GM12891 (cell line): ENCODE measurements around the gene SIRT6.
A peak's percentile ranks its signal among the peaks of the same experiment; 100 is the strongest.

Experiments
- DNase-seq: peaks from one replicate; pipeline ENCODE4 v3.0.0; 2011; ENCODE audit warnings: low spot score; ENCODE audit not compliant: insufficient read length
- FAIRE-seq: peaks from 2 replicates; lab custom pipeline; 2011; peaks lifted over from hg19 to GRCh38; lab: Jason Lieb, UNC
- PAX5 ChIP-seq: IDR thresholded peaks from 2 replicates; pipeline ENCODE4 v1.6.1; 2011; ENCODE audit warnings: low read length, moderate library complexity, mild to moderate bottlenecking; ENCODE audit not compliant: insufficient read depth, severe bottlenecking
- POLR2A ChIP-seq: IDR thresholded peaks from 2 replicates; pipeline ENCODE4 v1.6.1; 2011; ENCODE audit warnings: low read depth, low read length, control low read depth
- POLR2AphosphoS5 ChIP-seq: IDR thresholded peaks from 2 replicates; pipeline ENCODE4 v1.6.1; 2011; ENCODE audit warnings: low read depth, low read length, control low read depth
- POU2F2 ChIP-seq: IDR thresholded peaks from 2 replicates; pipeline ENCODE4 v1.6.1; 2011; ENCODE audit warnings: low read depth, mild to moderate bottlenecking, control low read depth, low read length, moderate library complexity
- SPI1 ChIP-seq: IDR thresholded peaks from 2 replicates; pipeline ENCODE4 v1.6.1; 2011; ENCODE audit warnings: low read depth, low read length, control low read depth
- TAF1 ChIP-seq: IDR thresholded peaks from 2 replicates; pipeline ENCODE4 v1.6.1; 2011; ENCODE audit warnings: low read depth, low read length, control low read depth

SIRT6 gene

GRCh38 chr19:4186087-4186993 is 4.0 kb upstream of the SIRT6 start:
- peak; percentile 82 for DNase-seq
- TF ChIP-seq SPI1: no peak
- TF ChIP-seq POLR2AphosphoS5: no peak
- TF ChIP-seq POU2F2: 0 out of 2 replicates have a peak, but pooled peaks have one; percentile 22
- FAIRE-seq: peak; percentile 88

- peak; percentile 20 for TF ChIP-seq PAX5
- no peak for TF ChIP-seq SPI1
- DNase-seq (no peak), FAIRE-seq (peak; percentile 61)
Measured at GRCh38 chr19:4185413-4186086, 3.2 kb upstream of the SIRT6 start.

GRCh38 chr19:4184718-4185352 is 2.5 kb upstream of the SIRT6 start:
- FAIRE-seq: no peak
- DNase-seq: no peak
- TF ChIP-seq POU2F2: no peak

- FAIRE-seq (no peak), DNase-seq (no peak)
- TF ChIP-seq POLR2AphosphoS5 (no peak), PAX5 (no peak), POLR2A (no peak), POU2F2 (no peak), TAF1 (no peak), SPI1 (no peak)
Measured at GRCh38 chr19:4183967-4184717, 1.8 kb upstream of the SIRT6 start.

- DNase-seq (no peak), FAIRE-seq (no peak)
- TF ChIP-seq PAX5: no peak
- no peak for TF ChIP-seq POU2F2
- no peak for TF ChIP-seq TAF1
- no peak for TF ChIP-seq POLR2A
- no peak for TF ChIP-seq POLR2AphosphoS5
- no peak for TF ChIP-seq SPI1
Measured at GRCh38 chr19:4181053-4181508, 1.3 kb downstream of the SIRT6 start.

- FAIRE-seq: no peak
- TF ChIP-seq SPI1 (no peak), POU2F2 (no peak)
Measured at GRCh38 chr19:4178990-4179389, 3.4 kb downstream of the SIRT6 start.

GRCh38 chr19:4177146-4177545 is 5.2 kb downstream of the SIRT6 start:
- DNase-seq (no peak), FAIRE-seq (no peak)
- TF ChIP-seq TAF1: no peak
- no peak for TF ChIP-seq PAX5
- TF ChIP-seq POLR2A: no peak
- TF ChIP-seq POLR2AphosphoS5: no peak
- no peak for TF ChIP-seq SPI1
- no peak for TF ChIP-seq POU2F2

More at GRCh38 chr19:4178990-4179389, 3.4 kb downstream of the SIRT6 start:
- no peak for DNase-seq

GRCh38 chr19:4175669-4175931 is 6.8 kb downstream of the SIRT6 start:
- DNase-seq (no peak), FAIRE-seq (no peak)
- TF ChIP-seq POLR2A (no peak), POLR2AphosphoS5 (no peak), TAF1 (no peak), POU2F2 (no peak), PAX5 (no peak), SPI1 (no peak)

GRCh38 chr19:4174895-4175668 is 7.3 kb downstream of the SIRT6 start:
- FAIRE-seq (no peak), DNase-seq (no peak)
- TF ChIP-seq POU2F2 (no peak), POLR2A (no peak), TAF1 (no peak), PAX5 (no peak), SPI1 (no peak), POLR2AphosphoS5 (no peak)

GRCh38 chr19:4174213-4174894 is 8.0 kb downstream of the SIRT6 start:
- DNase-seq (no peak), FAIRE-seq (no peak)
- TF ChIP-seq POLR2A (no peak), POU2F2 (no peak), PAX5 (no peak), POLR2AphosphoS5 (no peak), TAF1 (no peak), SPI1 (no peak)
